Vagina (tissue), 2 donors: ENCODE data around the gene ARHGAP20. TPM values are rescaled to one million over a fixed set of nuclear protein-coding genes. Genes with fewer than 3 reads are reported as not detected.

Experiments
- DNase-seq, 2 donors: peaks; one replicate each; pipeline ENCODE4 v3.0.0-alpha.2; 2017; ENCODE audit errors: extremely low spot score in 2 of 2
- H3K27ac ChIP-seq: fragments of 200-600 bp; sonication (generic); one replicate; pipeline ENCODE4 v1.5.1; 2019
- H3K27me3 ChIP-seq: fragments of 200-600 bp; sonication (generic); one replicate; pipeline ENCODE4 v1.5.1; 2019
- H3K36me3 ChIP-seq, 2 donors: fragments of 200-600 bp; sonication (generic); one replicate each; pipeline ENCODE4 v1.5.1; 2017 to 2019
- H3K4me1 ChIP-seq: fragments of 200-600 bp; sonication (generic); one replicate; pipeline ENCODE4 v1.5.1; 2019
- H3K4me3 ChIP-seq, 2 donors: fragments of 200-600 bp; sonication (generic); 1 replicate in 1 of 2; 2 replicates in 1 of 2; pipeline ENCODE4 v1.5.1; 2016 to 2019
- H3K9me3 ChIP-seq: fragments of 200-600 bp; sonication (generic); one replicate; pipeline ENCODE4 v1.5.1; 2019
- POLR2A ChIP-seq, 2 donors: fragments of 450-650 bp; IDR thresholded peaks; one replicate each; pipeline ENCODE4 v1.6.1; 2017; ENCODE audit warnings: antibody characterized with exemption in 2 of 2, mild to moderate bottlenecking in 2 of 2, moderate library complexity in 2 of 2
- POLR2AphosphoS5 ChIP-seq, 2 donors: sonication (generic); formaldehyde crosslinking; IDR thresholded peaks; one replicate each; pipeline ENCODE4 v1.9.0; 2017; ENCODE audit warnings: antibody characterized with exemption in 2 of 2, mild to moderate bottlenecking in 2 of 2, low read depth in 1 of 2; ENCODE audit not compliant: insufficient read depth in 1 of 2
- intact Hi-C: fragments of 100-400 bp; cut with DNase I; formaldehyde crosslinking; loops from one replicate; pipeline ENCODE4 v1.15.1; 2023
- total RNA-seq: library from RNA; depleted of rRNA; stranded (reverse); fragments of >200 nt; gene quantifications from one replicate; pipeline ENCODE4 v1.2.3, GENCODE V29; 2016
- TF ChIP-seq, protein P1 (sequence below), 3 experiments: fragments of 450-650 bp in 2 of 3; fragments of 200-600 bp in 1 of 3; sonication (generic) in 1 of 3; IDR thresholded peaks; one replicate each; pipeline ENCODE4 v1.5.1; 2017 to 2019; ENCODE audit warnings: antibody characterized with exemption in 3 of 3, mild to moderate bottlenecking in 2 of 3, moderate library complexity in 2 of 3

The ARHGAP20 gene
- total RNA-seq, 1 donor from 2014 or later: 3.4 TPM

DNA sequence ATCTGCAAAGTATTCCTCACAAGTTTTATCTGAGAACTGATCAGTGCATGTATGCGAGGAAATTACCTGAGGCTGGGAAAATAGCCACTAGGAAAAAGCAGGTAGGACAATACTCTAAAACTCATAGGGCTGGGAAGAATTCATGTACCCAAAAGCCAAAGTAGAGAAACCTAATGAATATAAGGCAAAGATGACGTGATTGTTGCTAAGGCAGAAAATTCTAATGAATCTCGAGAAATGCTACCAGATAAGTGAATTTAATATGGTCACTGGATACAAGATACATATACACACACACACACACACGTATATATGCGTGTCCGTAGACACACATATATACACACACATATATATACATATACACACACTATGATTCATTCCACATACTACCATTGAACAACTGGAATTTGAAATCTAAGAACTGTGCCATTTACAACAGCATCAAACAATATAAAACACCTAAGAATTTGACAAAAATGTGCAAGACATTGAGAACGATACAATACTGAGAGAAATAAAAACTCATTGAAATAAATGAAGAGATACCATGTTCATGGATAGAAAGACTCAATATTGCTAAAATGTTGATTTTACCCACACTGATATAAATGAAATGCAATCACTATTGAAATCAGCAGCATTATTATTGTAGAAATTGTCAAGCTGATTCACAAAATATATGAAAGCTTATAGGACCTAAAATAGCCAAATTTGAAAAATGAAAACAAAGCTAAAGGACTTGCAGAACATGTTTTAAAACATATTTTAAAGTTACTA, 46.4 kb downstream of the ARHGAP20 start:
- intact Hi-C loops: no loop called here
- Histone ChIP-seq H3K4me3 (no peak overlapping the region), H3K9me3 (no peaks in the 10 kb centered on the region), H3K27me3 (no peaks in the 10 kb centered on the region), H3K36me3 (no peaks in the 10 kb centered on the region), H3K27ac (no peak overlapping the region), H3K4me1 (no peaks in the 10 kb centered on the region)
- no peak for DNase-seq
- TF ChIP-seq POLR2AphosphoS5 (IDR thresholded peaks at IDR 0.05; ENCODE audit: insufficient read depth in 1 of 2, low read depth in 1 of 2) (no peak), POLR2A (IDR thresholded peaks at IDR 0.05) (no peak)
- TF ChIP-seq, protein P1, sequence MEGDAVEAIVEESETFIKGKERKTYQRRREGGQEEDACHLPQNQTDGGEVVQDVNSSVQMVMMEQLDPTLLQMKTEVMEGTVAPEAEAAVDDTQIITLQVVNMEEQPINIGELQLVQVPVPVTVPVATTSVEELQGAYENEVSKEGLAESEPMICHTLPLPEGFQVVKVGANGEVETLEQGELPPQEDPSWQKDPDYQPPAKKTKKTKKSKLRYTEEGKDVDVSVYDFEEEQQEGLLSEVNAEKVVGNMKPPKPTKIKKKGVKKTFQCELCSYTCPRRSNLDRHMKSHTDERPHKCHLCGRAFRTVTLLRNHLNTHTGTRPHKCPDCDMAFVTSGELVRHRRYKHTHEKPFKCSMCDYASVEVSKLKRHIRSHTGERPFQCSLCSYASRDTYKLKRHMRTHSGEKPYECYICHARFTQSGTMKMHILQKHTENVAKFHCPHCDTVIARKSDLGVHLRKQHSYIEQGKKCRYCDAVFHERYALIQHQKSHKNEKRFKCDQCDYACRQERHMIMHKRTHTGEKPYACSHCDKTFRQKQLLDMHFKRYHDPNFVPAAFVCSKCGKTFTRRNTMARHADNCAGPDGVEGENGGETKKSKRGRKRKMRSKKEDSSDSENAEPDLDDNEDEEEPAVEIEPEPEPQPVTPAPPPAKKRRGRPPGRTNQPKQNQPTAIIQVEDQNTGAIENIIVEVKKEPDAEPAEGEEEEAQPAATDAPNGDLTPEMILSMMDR (IDR thresholded peaks at IDR 0.05): no peak

- Histone ChIP-seq H3K9me3 (no peaks in the 10 kb centered on the region), H3K4me1 (no peaks in the 10 kb centered on the region), H3K27me3 (no peaks in the 10 kb centered on the region), H3K36me3 (no peaks in the 10 kb centered on the region), H3K4me3 (no peak overlapping the region), H3K27ac (no peak overlapping the region)
- no peak for DNase-seq
- intact Hi-C loops: no loop called here
- TF ChIP-seq POLR2A (IDR thresholded peaks at IDR 0.05) (no peak), POLR2AphosphoS5 (IDR thresholded peaks at IDR 0.05; ENCODE audit: insufficient read depth in 1 of 2, low read depth in 1 of 2) (no peak)
- TF ChIP-seq, protein P1 (IDR thresholded peaks at IDR 0.05): no peak
These were observed 56.3 kb downstream of the ARHGAP20 start for GRCh38 chr11:110655967-110656366.

- H3K4me3 ChIP-seq: no peak overlapping the region
- no peak overlapping the region for H3K27ac ChIP-seq
- H3K36me3 ChIP-seq: no peaks in the 10 kb centered on the region
- no peaks in the 10 kb centered on the region for H3K27me3 ChIP-seq
- TF ChIP-seq POLR2A (IDR thresholded peaks at IDR 0.05) (no peak), POLR2AphosphoS5 (IDR thresholded peaks at IDR 0.05; ENCODE audit: insufficient read depth in 1 of 2, low read depth in 1 of 2) (no peak)
- TF ChIP-seq, protein P1 (IDR thresholded peaks at IDR 0.05): no peak
- H3K9me3 ChIP-seq: no peaks in the 10 kb centered on the region
- no peak for DNase-seq
- H3K4me1 ChIP-seq: no peaks in the 10 kb centered on the region
- intact Hi-C loops: no loop called here
These were observed 57.8 kb downstream of the ARHGAP20 start for GRCh38 chr11:110654456-110654855.

- Histone ChIP-seq H3K4me3 (no peak overlapping the region), H3K36me3 (no peaks in the 10 kb centered on the region), H3K27ac (no peak overlapping the region), H3K27me3 (no peaks in the 10 kb centered on the region), H3K4me1 (no peaks in the 10 kb centered on the region), H3K9me3 (no peaks in the 10 kb centered on the region)
- no peak for DNase-seq
- intact Hi-C loops: no loop called here
- TF ChIP-seq POLR2AphosphoS5 (IDR thresholded peaks at IDR 0.05; ENCODE audit: insufficient read depth in 1 of 2, low read depth in 1 of 2) (no peak), POLR2A (IDR thresholded peaks at IDR 0.05) (no peak)
- TF ChIP-seq, protein P1 (IDR thresholded peaks at IDR 0.05): no peak
These were observed 67.0 kb downstream of the ARHGAP20 start for GRCh38 chr11:110645253-110645652.

- H3K27ac ChIP-seq: no peak overlapping the region
- no peaks in the 10 kb centered on the region for H3K27me3 ChIP-seq
- no peaks in the 10 kb centered on the region for H3K9me3 ChIP-seq
- intact Hi-C loops: no loop called here
- no peak overlapping the region for H3K4me3 ChIP-seq
- no peak for DNase-seq
- H3K36me3 ChIP-seq: no peaks in the 10 kb centered on the region
- no peaks in the 10 kb centered on the region for H3K4me1 ChIP-seq
- no peak for TF ChIP-seq POLR2AphosphoS5 (IDR thresholded peaks at IDR 0.05; ENCODE audit: insufficient read depth in 1 of 2, low read depth in 1 of 2)
- TF ChIP-seq POLR2A (IDR thresholded peaks at IDR 0.05): no peak
- TF ChIP-seq, protein P1 (IDR thresholded peaks at IDR 0.05): no peak
These were observed 77.9 kb downstream of the ARHGAP20 start for GRCh38 chr11:110634370-110634769.
